NK-92 (cell line): ENCODE measurements around the gene TOR1A.
"Not testable (repeated sequence)": the region's sequence is repeated elsewhere in the genome, so short reads cannot be mapped to it uniquely, and the experiment has no call there.

Experiments
- DNase-seq: peaks from one replicate; lab custom pipeline; 2025; ENCODE audit not compliant: unreplicated experiment; lab: John Stamatoyannopoulos, UW

Gene TOR1A

GRCh38 chr9:129823542-129823934 lies 398 bp downstream of the TOR1A start:
- no peak for DNase-seq

GRCh38 chr9:129822898-129823541 lies 916 bp downstream of the TOR1A start:
- no peak for DNase-seq

- DNase-seq: no peak
Measured at GRCh38 chr9:129816501-129817435, 7.2 kb downstream of the TOR1A start.

GRCh38 chr9:129815278-129815677 lies 8.7 kb downstream of the TOR1A start:
- DNase-seq: no peak

GRCh38 chr9:129814432-129815223 lies 9.3 kb downstream of the TOR1A start:
- DNase-seq: no peak

GRCh38 chr9:129813661-129814060 lies 10.3 kb downstream of the TOR1A start:
- no peak for DNase-seq

- DNase-seq: no peak
Measured at GRCh38 chr9:129812385-129812784, 11.6 kb downstream of the TOR1A start.

GRCh38 chr9:129811967-129812363 lies 12.0 kb downstream of the TOR1A start:
- DNase-seq: no peak

- DNase-seq: no peak
Measured at GRCh38 chr9:129810788-129811187, 13.1 kb downstream of the TOR1A start.

- DNase-seq: no peak
Measured at GRCh38 chr9:129810116-129810515, 13.8 kb downstream of the TOR1A start.

GRCh38 chr9:129809346-129809745 lies 14.6 kb downstream of the TOR1A start:
- DNase-seq: no peak

- no peak for DNase-seq
Measured at GRCh38 chr9:129806061-129806460, 17.9 kb downstream of the TOR1A start.

GRCh38 chr9:129803676-129804060 lies 20.3 kb downstream of the TOR1A start:
- no peak for DNase-seq

- peak; percentile 57 for DNase-seq
Measured at GRCh38 chr9:129802833-129803675, 20.9 kb downstream of the TOR1A start, which contains the start of gene TOR1B. Gene TOR1B, plus strand, starts transcription at chr9:129803184. Its CDS starts 29 bp downstream, at chr9:129803213.

GRCh38 chr9:129801504-129801903 lies 22.4 kb downstream of the TOR1A start:
- no peak for DNase-seq

- no peak for DNase-seq
Measured at GRCh38 chr9:129798973-129799372, 25.0 kb downstream of the TOR1A start.

GRCh38 chr9:129796029-129796428 lies 27.9 kb downstream of the TOR1A start:
- DNase-seq: not testable (repeated sequence)

GRCh38 chr9:129794549-129794948 lies 29.4 kb downstream of the TOR1A start:
- DNase-seq: no peak

- DNase-seq: no peak
Measured at GRCh38 chr9:129786481-129786880, 37.5 kb downstream of the TOR1A start.

GRCh38 chr9:129785866-129786265 lies 38.1 kb downstream of the TOR1A start:
- DNase-seq: no peak
